CD4-positive, alpha-beta T cell (primary cell): ENCODE results near the gene HIRA. TPM values are rescaled to one million over a fixed set of nuclear protein-coding genes. Genes with fewer than 3 reads are reported as not detected.

ENCODE experiments used
- ATAC-seq: fragments of 200-7000 bp; cut with Tn5 transposase; one replicate; pipeline ENCODE4 v1.10.0; 2022; ENCODE audit warnings: mild to moderate bottlenecking; ENCODE audit not compliant: poor library complexity
- CTCF ChIA-PET: fragments of 350-600 bp; sonication (Branson Sonifier 250); formaldehyde crosslinking; loops from one replicate; lab custom pipeline; 2021; ENCODE audit warnings: antibody characterized with exemption, inconsistent platforms; lab: Charles Lee
- POLR2A ChIA-PET: fragments of 350-600 bp; sonication (Branson Sonifier 250); formaldehyde crosslinking; loops from one replicate; lab custom pipeline; 2021; ENCODE audit warnings: antibody characterized with exemption, inconsistent platforms; lab: Charles Lee
- DNase-seq, 14 experiments: peaks; one replicate each; pipeline ENCODE4 v3.0.0-alpha.2; 2013 to 2020; ENCODE audit warnings: mixed read lengths in 2 of 14
- H3K27ac ChIP-seq, 2 donors: one replicate each; pipeline versions ENCODE4 v1.5.1 to v1.7.0; 2013; ENCODE audit warnings: low read length in 2 of 2, low read depth in 1 of 2, mild to moderate bottlenecking in 1 of 2
- H3K27me3 ChIP-seq, 2 experiments: 1 replicate in 1 of 2; 2 replicates in 1 of 2; pipeline versions ENCODE4 v1.6.1 to v1.7.0; 2013; ENCODE audit warnings: low read length in 2 of 2, control low read depth in 1 of 2, mild to moderate bottlenecking in 1 of 2, moderate library complexity in 1 of 2; ENCODE audit not compliant: insufficient read depth in 2 of 2, control insufficient read depth in 1 of 2
- H3K36me3 ChIP-seq: one replicate; pipeline ENCODE4 v1.6.1; 2013; ENCODE audit warnings: low read length, control low read depth; ENCODE audit not compliant: insufficient read depth
- H3K4me1 ChIP-seq: one replicate; pipeline ENCODE4 v1.6.1; 2013; ENCODE audit warnings: low read length, control low read depth; ENCODE audit not compliant: insufficient read depth
- H3K4me3 ChIP-seq: one replicate; pipeline ENCODE4 v1.5.1; 2013; ENCODE audit warnings: mild to moderate bottlenecking, low read length, moderate library complexity
- H3K9me3 ChIP-seq, 2 experiments: 1 replicate in 1 of 2; 2 replicates in 1 of 2; pipeline versions ENCODE4 v1.6.1 to v1.7.0; 2013; ENCODE audit warnings: low read length in 2 of 2, mild to moderate bottlenecking in 2 of 2, control low read depth in 1 of 2, moderate library complexity in 1 of 2; ENCODE audit not compliant: control insufficient read depth in 1 of 2, insufficient read depth in 1 of 2
- H3K27ac Mint-ChIP-seq: one replicate; pipeline ENCODE4 v1.8.0; 2020; ENCODE audit warnings: mixed read lengths
- H3K27me3 Mint-ChIP-seq: one replicate; pipeline ENCODE4 v1.8.0; 2021; ENCODE audit warnings: mixed read lengths
- H3K36me3 Mint-ChIP-seq: one replicate; pipeline ENCODE4 v1.8.0; 2021; ENCODE audit warnings: low read depth, mixed read lengths
- H3K4me1 Mint-ChIP-seq: one replicate; pipeline ENCODE4 v1.8.0; 2021; ENCODE audit warnings: low read depth, mixed read lengths
- H3K4me3 Mint-ChIP-seq: one replicate; pipeline ENCODE4 v1.8.0; 2020; ENCODE audit warnings: mild to moderate bottlenecking, mixed read lengths
- H3K9me3 Mint-ChIP-seq: one replicate; pipeline ENCODE4 v1.8.0; 2020; ENCODE audit warnings: mixed read lengths
- intact Hi-C, 2 experiments: fragments of 100-400 bp; cut with DNase I in 1 of 2; cut with micrococcal nuclease in 1 of 2; formaldehyde crosslinking; loops; one replicate each; pipeline versions ENCODE4 v1.15.1 to v1.9.0; 2023 to 2025; cut with DNase I, micrococcal nuclease
- total RNA-seq, 174 experiments: library from RNA in 2 of 174; stranded (reverse) in 2 of 174; gene quantifications; one replicate each; pipeline ENCODE4 v1.2.3 and lab custom pipeline; 2021 to 2026
- TF ChIP-seq, protein P1 (sequence below): fragments of 200-600 bp; IDR thresholded peaks from one replicate; pipeline ENCODE4 v1.8.0; 2022; ENCODE audit warnings: antibody characterized with exemption, mild to moderate bottlenecking

The HIRA gene
- total RNA-seq, 2 experiments from 2014 or later, result 15.2 to 15.5 TPM

DNA sequence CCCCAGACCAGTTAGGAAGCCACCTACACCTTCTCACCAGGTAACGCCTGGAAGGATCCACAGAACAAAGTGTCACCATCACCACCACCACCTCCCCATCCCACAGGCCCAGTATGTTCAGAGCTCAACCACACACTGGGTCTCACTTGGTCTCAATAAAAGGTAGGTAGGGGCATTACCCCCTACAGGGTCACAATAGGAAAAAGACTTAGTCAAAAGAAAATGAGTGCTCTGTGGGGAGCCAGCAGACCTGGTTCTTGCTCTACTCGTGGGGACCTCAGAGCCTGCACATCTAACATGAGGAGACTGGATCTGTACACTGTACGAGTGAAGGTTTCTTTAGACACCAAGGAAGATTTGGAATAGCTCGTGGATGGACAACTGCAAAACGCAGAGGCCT lies 49.3 kb downstream of the HIRA start:
- no peaks in the 10 kb centered on the region for H3K27me3 Mint-ChIP-seq
- Histone ChIP-seq H3K4me1 (no peaks in the 10 kb centered on the region), H3K4me3 (no peak overlapping the region), H3K27ac (no peak overlapping the region), H3K9me3 (no peaks in the 10 kb centered on the region), H3K36me3 (peaks cover 65% of the 10 kb centered on the region), H3K27me3 (no peaks in the 10 kb centered on the region)
- no peak overlapping the region for H3K4me3 Mint-ChIP-seq
- no peak for ATAC-seq
- DNase-seq, result no peak
- intact Hi-C loops, result loop anchor here in 1 of 2 experiments (10.0 kb wide), 1 partner anchor 253 kb away; no protein-coding TSS in a partner anchor
- CTCF ChIA-PET, result no interaction called here
- no peaks in the 10 kb centered on the region for H3K4me1 Mint-ChIP-seq
- H3K27ac Mint-ChIP-seq, result no peak overlapping the region
- POLR2A ChIA-PET, result no interaction called here
- H3K9me3 Mint-ChIP-seq, result no peaks in the 10 kb centered on the region
- TF ChIP-seq, protein P1, sequence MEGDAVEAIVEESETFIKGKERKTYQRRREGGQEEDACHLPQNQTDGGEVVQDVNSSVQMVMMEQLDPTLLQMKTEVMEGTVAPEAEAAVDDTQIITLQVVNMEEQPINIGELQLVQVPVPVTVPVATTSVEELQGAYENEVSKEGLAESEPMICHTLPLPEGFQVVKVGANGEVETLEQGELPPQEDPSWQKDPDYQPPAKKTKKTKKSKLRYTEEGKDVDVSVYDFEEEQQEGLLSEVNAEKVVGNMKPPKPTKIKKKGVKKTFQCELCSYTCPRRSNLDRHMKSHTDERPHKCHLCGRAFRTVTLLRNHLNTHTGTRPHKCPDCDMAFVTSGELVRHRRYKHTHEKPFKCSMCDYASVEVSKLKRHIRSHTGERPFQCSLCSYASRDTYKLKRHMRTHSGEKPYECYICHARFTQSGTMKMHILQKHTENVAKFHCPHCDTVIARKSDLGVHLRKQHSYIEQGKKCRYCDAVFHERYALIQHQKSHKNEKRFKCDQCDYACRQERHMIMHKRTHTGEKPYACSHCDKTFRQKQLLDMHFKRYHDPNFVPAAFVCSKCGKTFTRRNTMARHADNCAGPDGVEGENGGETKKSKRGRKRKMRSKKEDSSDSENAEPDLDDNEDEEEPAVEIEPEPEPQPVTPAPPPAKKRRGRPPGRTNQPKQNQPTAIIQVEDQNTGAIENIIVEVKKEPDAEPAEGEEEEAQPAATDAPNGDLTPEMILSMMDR, result no peak
- H3K36me3 Mint-ChIP-seq, result peaks cover 85% of the 10 kb centered on the region

DNA sequence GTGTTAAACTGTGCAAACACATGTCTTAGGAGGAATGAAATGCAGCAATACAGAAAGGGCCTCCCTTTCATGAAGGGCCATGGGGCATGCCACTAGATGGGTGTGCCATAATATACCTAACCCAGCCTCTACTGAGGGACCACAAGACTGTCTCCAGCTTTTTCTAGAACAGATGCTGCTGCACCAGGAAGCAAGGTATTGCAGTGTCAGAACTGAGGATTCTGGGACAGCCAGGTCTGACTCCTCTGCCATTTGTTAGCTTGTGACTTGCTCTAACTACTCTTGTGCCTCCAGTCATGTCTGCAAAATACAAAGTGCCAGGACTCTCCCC lies 53.2 kb downstream of the HIRA start:
- CTCF ChIA-PET, result no interaction called here
- H3K36me3 Mint-ChIP-seq, result peaks cover 86% of the 10 kb centered on the region

GRCh38 chr22:19377565-19378343 lies 53.8 kb downstream of the HIRA start:
- no peaks in the 10 kb centered on the region for H3K27me3 ChIP-seq
- no peaks in the 10 kb centered on the region for H3K4me1 ChIP-seq
- TF ChIP-seq, protein P1, result no peak
- CTCF ChIA-PET, result no interaction called here
- H3K36me3 ChIP-seq, result peaks cover 73% of the 10 kb centered on the region
- ATAC-seq, result no peak
- H3K4me3 ChIP-seq, result no peak overlapping the region
- DNase-seq, result no peak
- no peaks in the 10 kb centered on the region for H3K27me3 Mint-ChIP-seq
- H3K36me3 Mint-ChIP-seq, result peaks cover 86% of the 10 kb centered on the region
- no peaks in the 10 kb centered on the region for H3K9me3 Mint-ChIP-seq
- intact Hi-C loops, result no loop called here
- no peak overlapping the region for H3K27ac Mint-ChIP-seq
- no peaks in the 10 kb centered on the region for H3K4me1 Mint-ChIP-seq
- no peaks in the 10 kb centered on the region for H3K9me3 ChIP-seq
- H3K4me3 Mint-ChIP-seq, result no peak overlapping the region
- H3K27ac ChIP-seq, result no peak overlapping the region
- POLR2A ChIA-PET, result no interaction called here

More for the DNA sequence above, 53.2 kb downstream of the HIRA start:
- Histone ChIP-seq H3K9me3 (no peaks in the 10 kb centered on the region), H3K4me3 (no peak overlapping the region), H3K27me3 (no peaks in the 10 kb centered on the region), H3K27ac (no peak overlapping the region), H3K36me3 (peaks cover 73% of the 10 kb centered on the region), H3K4me1 (no peaks in the 10 kb centered on the region)
- Mint-ChIP-seq H3K4me3 (no peak overlapping the region), H3K27ac (no peak overlapping the region), H3K27me3 (no peaks in the 10 kb centered on the region), H3K9me3 (no peaks in the 10 kb centered on the region), H3K4me1 (no peaks in the 10 kb centered on the region)
- POLR2A ChIA-PET, result no interaction called here
- ATAC-seq (no peak), DNase-seq (no peak)
- intact Hi-C loops, result no loop called here
- TF ChIP-seq, protein P1, result no peak
